ENCODE measurements around the gene CDC14B.

CDC14B gene

GRCh38 chr9:96619491-96620180 lies at the start of gene CDC14B:
CDC14B (minus strand) TSS chr9:96619843; CDS start chr9:96619378, 465 bp downstream.
- no peaks in the 10 kb centered on the region for H3K36me3 ChIP-seq (ENCODE audit: insufficient read depth, low read length)
- no peak within 1 kb of the TSS for H3K9ac ChIP-seq (ENCODE audit: low read depth, low read length)
- H3K79me2 ChIP-seq (ENCODE audit: insufficient read depth, low read length), result no peaks in the 10 kb centered on the region
- H3K4me3 ChIP-seq (ENCODE audit: low read depth in 1 of 2, low read length in 2 of 2), result no peak within 1 kb of the TSS
- no peak for TF ChIP-seq CTCF (IDR thresholded peaks at IDR 0.05; ENCODE audit: borderline replicate concordance, extremely low read depth, low read length, poor library complexity, severe bottlenecking)
- TF ChIP-seq EZH2 (IDR thresholded peaks at IDR 0.05; ENCODE audit: borderline replicate concordance, low read depth, low read length, severe bottlenecking), result no peak
- no peaks in the 10 kb centered on the region for H3K4me1 ChIP-seq (ENCODE audit: insufficient read depth, low read length)
- H2AFZ ChIP-seq (ENCODE audit: low read depth, low read length), result no peak within 1 kb of the TSS
- H3K9me3 ChIP-seq (ENCODE audit: insufficient read depth, low read length, severe bottlenecking), result no peaks in the 10 kb centered on the region
- no peak within 1 kb of the TSS for H3K4me2 ChIP-seq (ENCODE audit: insufficient read depth, low read length)
- H4K20me1 ChIP-seq (ENCODE audit: insufficient read depth, low read length), result no peaks in the 10 kb centered on the region
- H3K27ac ChIP-seq (ENCODE audit: low read length), result no peak within 1 kb of the TSS
- DNase-seq, result no peak
- H3K27me3 ChIP-seq (ENCODE audit: insufficient read depth, low read length, poor library complexity), result no peaks in the 10 kb centered on the region
- no peak for ATAC-seq (ENCODE audit: insufficient read depth, low read depth)

GRCh38 chr9:96668868-96669534 lies 49.4 kb upstream of the CDC14B start:
- TF ChIP-seq EZH2 (IDR thresholded peaks at IDR 0.05; ENCODE audit: borderline replicate concordance, low read depth, low read length, severe bottlenecking) (no peak), CTCF (IDR thresholded peaks at IDR 0.05; ENCODE audit: borderline replicate concordance, extremely low read depth, low read length, poor library complexity, severe bottlenecking) (no peak)
- Histone ChIP-seq H3K27me3 (ENCODE audit: insufficient read depth, low read length, poor library complexity) (no peaks in the 10 kb centered on the region), H3K79me2 (ENCODE audit: insufficient read depth, low read length) (no peaks in the 10 kb centered on the region), H3K4me1 (ENCODE audit: insufficient read depth, low read length) (no peaks in the 10 kb centered on the region), H3K9me3 (ENCODE audit: insufficient read depth, low read length, severe bottlenecking) (no peaks in the 10 kb centered on the region), H3K4me3 (ENCODE audit: low read depth in 1 of 2, low read length in 2 of 2) (no peak overlapping the region), H3K9ac (ENCODE audit: low read depth, low read length) (no peak overlapping the region), H4K20me1 (ENCODE audit: insufficient read depth, low read length) (no peaks in the 10 kb centered on the region), H2AFZ (ENCODE audit: low read depth, low read length) (no peak overlapping the region), H3K4me2 (ENCODE audit: insufficient read depth, low read length) (no peak overlapping the region), H3K27ac (ENCODE audit: low read length) (no peak overlapping the region), H3K36me3 (ENCODE audit: insufficient read depth, low read length) (no peaks in the 10 kb centered on the region)
- ATAC-seq (ENCODE audit: insufficient read depth, low read depth) (no peak), DNase-seq (no peak)

- no peak overlapping the region for H3K4me3 ChIP-seq (ENCODE audit: low read depth in 1 of 2, low read length in 2 of 2)
These were observed 47.7 kb upstream of the CDC14B start for GRCh38 chr9:96667363-96667728.

More at GRCh38 chr9:96667363-96667728, 47.7 kb upstream of the CDC14B start:
- Histone ChIP-seq H3K79me2 (ENCODE audit: insufficient read depth, low read length) (no peaks in the 10 kb centered on the region), H3K4me1 (ENCODE audit: insufficient read depth, low read length) (no peaks in the 10 kb centered on the region), H2AFZ (ENCODE audit: low read depth, low read length) (no peak overlapping the region), H3K27me3 (ENCODE audit: insufficient read depth, low read length, poor library complexity) (no peaks in the 10 kb centered on the region), H4K20me1 (ENCODE audit: insufficient read depth, low read length) (no peaks in the 10 kb centered on the region), H3K36me3 (ENCODE audit: insufficient read depth, low read length) (no peaks in the 10 kb centered on the region), H3K27ac (ENCODE audit: low read length) (no peak overlapping the region), H3K9ac (ENCODE audit: low read depth, low read length) (no peak overlapping the region), H3K4me2 (ENCODE audit: insufficient read depth, low read length) (no peak overlapping the region), H3K9me3 (ENCODE audit: insufficient read depth, low read length, severe bottlenecking) (no peaks in the 10 kb centered on the region)
- TF ChIP-seq CTCF (IDR thresholded peaks at IDR 0.05; ENCODE audit: borderline replicate concordance, extremely low read depth, low read length, poor library complexity, severe bottlenecking) (no peak), EZH2 (IDR thresholded peaks at IDR 0.05; ENCODE audit: borderline replicate concordance, low read depth, low read length, severe bottlenecking) (no peak)
- DNase-seq (no peak), ATAC-seq (ENCODE audit: insufficient read depth, low read depth) (no peak)
